GM23248 (cell line): ENCODE results near the gene MNT. TPM values are rescaled to one million over a fixed set of nuclear protein-coding genes. Genes with fewer than 3 reads are reported as not detected.

Experiments
- DNase-seq: peaks from one replicate; pipeline ENCODE4 v3.0.0-alpha.2; 2015
- H2AFZ ChIP-seq: fragments of 200-600 bp; sonication (generic); 2 replicates; pipeline ENCODE4 v1.6.1; 2016; ENCODE audit warnings: antibody characterized with exemption
- H3F3A ChIP-seq: fragments of 200-600 bp; sonication (generic); 2 replicates; pipeline ENCODE4 v1.6.1; 2016; ENCODE audit warnings: mild to moderate bottlenecking, antibody characterized with exemption, mixed run types; ENCODE audit not compliant: insufficient read depth
- H3K27ac ChIP-seq: fragments of 200-600 bp; sonication (generic); 2 replicates; pipeline ENCODE4 v1.5.1; 2016; ENCODE audit warnings: mild to moderate bottlenecking
- H3K27me3 ChIP-seq: fragments of 200-600 bp; sonication (generic); replicated peaks from 2 replicates; pipeline ENCODE4 v1.6.1; 2016; ENCODE audit warnings: mild to moderate bottlenecking; ENCODE audit not compliant: insufficient read depth
- H3K36me3 ChIP-seq: fragments of 200-600 bp; sonication (generic); 2 replicates; pipeline ENCODE4 v1.6.1; 2016; ENCODE audit warnings: low read depth, mild to moderate bottlenecking
- H3K4me1 ChIP-seq: fragments of 200-600 bp; sonication (generic); 2 replicates; pipeline ENCODE4 v1.6.1; 2016; ENCODE audit warnings: mild to moderate bottlenecking; ENCODE audit not compliant: insufficient read depth
- H3K4me2 ChIP-seq: fragments of 200-600 bp; sonication (generic); one replicate; pipeline ENCODE4 v1.6.1; 2016; ENCODE audit warnings: mild to moderate bottlenecking; ENCODE audit not compliant: unreplicated experiment
- H3K4me3 ChIP-seq: fragments of 200-600 bp; sonication (generic); 2 replicates; pipeline ENCODE4 v1.5.1; 2016; ENCODE audit warnings: mild to moderate bottlenecking
- H3K79me2 ChIP-seq: fragments of 200-600 bp; sonication (generic); 2 replicates; pipeline ENCODE4 v1.6.1; 2016; ENCODE audit warnings: mild to moderate bottlenecking; ENCODE audit not compliant: insufficient read depth
- H3K9ac ChIP-seq: fragments of 200-600 bp; sonication (generic); 2 replicates; pipeline ENCODE4 v1.6.1; 2016; ENCODE audit warnings: mild to moderate bottlenecking
- H3K9me2 ChIP-seq: fragments of 200-600 bp; sonication (generic); 2 replicates; pipeline ENCODE4 v1.6.1; 2016; ENCODE audit warnings: mixed run types, mild to moderate bottlenecking, moderate library complexity; ENCODE audit not compliant: insufficient read depth
- H3K9me3 ChIP-seq: fragments of 200-600 bp; sonication (generic); one replicate; pipeline ENCODE4 v1.6.1; 2017; ENCODE audit warnings: low read depth
- H4K20me1 ChIP-seq: fragments of 200-600 bp; sonication (generic); 2 replicates; pipeline ENCODE4 v1.6.0; 2016; ENCODE audit not compliant: insufficient read depth
- EZH2 ChIP-seq: fragments of 200-600 bp; sonication (generic); IDR thresholded peaks from 2 replicates; pipeline ENCODE4 v1.6.1; 2018; ENCODE audit warnings: antibody characterized with exemption, mild to moderate bottlenecking; ENCODE audit not compliant: insufficient read depth, poor library complexity, severe bottlenecking
- EZH2phosphoT487 ChIP-seq: fragments of 200-600 bp; sonication (generic); IDR thresholded peaks from 2 replicates; pipeline ENCODE4 v1.6.1; 2018; ENCODE audit warnings: antibody characterized with exemption, moderate library complexity, mild to moderate bottlenecking, low read depth; ENCODE audit not compliant: insufficient read depth
- WGBS, 2 experiments: methylation state at CpG; one replicate each; pipeline ENCODE4 v1.1.6; 2015 to 2017; ENCODE audit warnings: low lambda C conversion rate in 2 of 2, low coverage in 1 of 2; ENCODE audit errors: missing lambda C conversion rate in 2 of 2; 5-methylcytosine and 5-hydroxymethylcytosine counted together
- in situ Hi-C: fragments of 300-500 bp; cut with MboI; formaldehyde crosslinking; loops from 2 replicates; pipeline ENCODE4 v1.15.0; 2020
- polyA plus RNA-seq: library from polyadenylated mRNA; unstranded; fragments of >200 nt; fragmentation: Nextera tagmentation; extraction: Ambion mirVana; gene quantifications from 2 replicates; pipeline ENCODE4 v1.2.1, GENCODE V29; 2016
- total RNA-seq: library from RNA; depleted of rRNA; stranded (reverse); fragments of >200 nt; shearing (Covaris generic); gene quantifications from 2 replicates; pipeline ENCODE4 v1.2.3, GENCODE V29; 2014

The MNT gene
- total and polyA plus RNA-seq, 2 experiments from 2014 or later = 6.2 TPM

DNA sequence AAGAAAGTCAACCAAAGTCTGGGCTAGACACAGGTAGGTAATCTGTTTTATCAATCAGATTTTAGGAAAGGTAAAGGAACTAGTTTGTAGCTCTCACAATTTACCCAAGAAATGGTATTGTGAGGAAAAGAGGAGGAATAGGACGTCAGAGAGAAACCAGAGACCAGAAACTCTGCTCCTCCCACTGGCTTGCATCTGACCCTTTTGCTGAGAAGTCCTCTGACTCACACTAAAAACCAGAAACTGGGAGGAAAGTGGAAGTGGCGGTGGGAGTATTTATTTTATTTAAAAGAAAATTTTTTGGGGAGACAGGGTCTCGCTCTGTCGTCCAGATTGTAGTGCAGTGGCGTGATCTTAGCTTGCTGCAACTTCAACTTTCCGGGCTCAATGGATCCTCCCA lies 38.0 kb upstream of the MNT start:
- Histone ChIP-seq H3F3A (peaks cover 17% of the 10 kb centered on the region; the same call in 1 of the 2 replicates), H4K20me1 (no peaks in the 10 kb centered on the region), H3K79me2 (no peaks in the 10 kb centered on the region), H3K9me3 (no peaks in the 10 kb centered on the region), H3K36me3 (0 out of 2 replicates have a peak, but pooled peaks cover 3% of the 10 kb centered on the region), H3K27me3 (no peaks in the 10 kb centered on the region), H3K4me3 (no peak overlapping the region), H3K27ac (no peak overlapping the region), H3K4me1 (no peaks in the 10 kb centered on the region; the same call in 1 of the 2 replicates), H3K4me2 (no peak overlapping the region), H3K9me2 (no peaks in the 10 kb centered on the region), H2AFZ (no peak overlapping the region), H3K9ac (no peak overlapping the region)
- in situ Hi-C loops = no loop called here
- TF ChIP-seq EZH2 (no peak), EZH2phosphoT487 (no peak)
- WGBS, 2 experiments = 77 to 83% methylated on average over 6 of the region's 6 CpGs
- DNase-seq = peak; percentile 50

DNA sequence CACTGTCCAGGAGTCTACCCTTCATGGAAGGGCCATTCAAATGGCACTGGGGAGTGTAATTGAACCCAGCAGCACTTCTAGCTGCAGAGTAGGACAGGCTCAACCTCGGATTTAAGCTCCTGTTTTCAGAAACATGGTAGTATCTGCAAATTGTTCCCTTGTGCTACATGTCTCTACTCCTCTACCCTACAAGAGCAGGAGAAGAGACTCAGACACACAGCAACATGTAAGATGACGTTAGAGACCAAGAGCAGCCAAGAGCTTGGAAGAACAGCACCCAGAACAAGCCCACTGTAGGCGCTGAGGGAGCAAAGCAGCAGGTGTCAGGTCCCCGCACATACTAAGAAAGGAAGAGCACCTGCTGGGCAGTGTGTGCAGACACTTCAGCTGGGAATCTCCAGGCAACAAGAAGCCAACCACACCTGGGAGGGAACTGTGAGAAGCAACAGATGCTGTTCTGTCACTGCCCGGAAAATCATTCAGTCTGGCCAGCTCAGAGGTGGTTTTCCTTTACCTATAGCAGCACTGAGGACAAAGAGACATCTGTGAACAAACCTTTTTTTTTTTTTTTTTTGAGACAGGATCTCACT lies 35.6 kb upstream of the MNT start:
- WGBS, 2 experiments = 86 to 89% methylated on average over 5 of the region's 5 CpGs

DNA sequence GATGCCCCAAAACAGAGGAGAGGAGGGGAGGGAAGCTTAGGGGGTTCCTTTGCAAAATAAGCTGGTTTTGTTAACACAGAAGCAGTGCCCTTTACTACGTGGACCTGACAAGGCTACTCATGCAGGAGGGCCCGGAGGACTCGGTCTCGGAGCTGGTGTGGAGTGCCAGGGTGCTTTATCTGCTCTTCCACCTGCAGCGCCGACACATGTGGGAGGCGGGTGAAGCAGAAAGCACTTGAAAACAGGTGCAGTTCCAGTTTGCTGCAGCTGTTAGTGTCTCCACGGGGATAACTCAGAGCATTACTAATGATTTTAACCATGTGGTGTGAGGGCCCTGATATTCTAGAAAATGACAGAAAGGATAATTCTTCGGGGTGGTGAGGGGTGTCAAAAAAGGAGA lies 35.0 kb upstream of the MNT start:
- TF ChIP-seq EZH2phosphoT487 = no peak
- TF ChIP-seq EZH2 = no peak
- H3K9ac ChIP-seq = no peak overlapping the region
- 0 out of 2 replicates have a peak, but pooled peaks cover 3% of the 10 kb centered on the region for H3K36me3 ChIP-seq
- 80 to 82% methylated on average over 9 of the region's 9 CpGs for WGBS, 2 experiments
- H3K4me2 ChIP-seq = no peak overlapping the region
- no peaks in the 10 kb centered on the region for H3K79me2 ChIP-seq
- DNase-seq = no peak
- H3K27me3 ChIP-seq = no peaks in the 10 kb centered on the region
- no peak overlapping the region for H3K27ac ChIP-seq
- H3K4me1 ChIP-seq = no peaks in the 10 kb centered on the region; the same call in 1 of the 2 replicates
- no peaks in the 10 kb centered on the region for H4K20me1 ChIP-seq
- H3F3A ChIP-seq = peaks cover 9% of the 10 kb centered on the region
- in situ Hi-C loops = no loop called here
- no peak overlapping the region for H2AFZ ChIP-seq
- H3K9me3 ChIP-seq = no peaks in the 10 kb centered on the region
- H3K9me2 ChIP-seq = no peaks in the 10 kb centered on the region
- no peak overlapping the region for H3K4me3 ChIP-seq

More for the DNA sequence above, 35.6 kb upstream of the MNT start:
- TF ChIP-seq EZH2 = no peak
- no peak for TF ChIP-seq EZH2phosphoT487
- no peaks in the 10 kb centered on the region for H3K9me3 ChIP-seq
- H3K4me3 ChIP-seq = no peak overlapping the region
- H3K9ac ChIP-seq = no peak overlapping the region
- H3K9me2 ChIP-seq = no peaks in the 10 kb centered on the region
- H3K27me3 ChIP-seq = no peaks in the 10 kb centered on the region
- no peak overlapping the region for H3K4me2 ChIP-seq
- no peak overlapping the region for H2AFZ ChIP-seq
- no peaks in the 10 kb centered on the region for H4K20me1 ChIP-seq
- in situ Hi-C loops = no loop called here
- DNase-seq = no peak
- no peaks in the 10 kb centered on the region for H3K79me2 ChIP-seq
- H3K36me3 ChIP-seq = 0 out of 2 replicates have a peak, but pooled peaks cover 3% of the 10 kb centered on the region
- no peaks in the 10 kb centered on the region; the same call in 1 of the 2 replicates for H3K4me1 ChIP-seq
- no peak overlapping the region for H3K27ac ChIP-seq
- H3F3A ChIP-seq = peaks cover 9% of the 10 kb centered on the region

DNA sequence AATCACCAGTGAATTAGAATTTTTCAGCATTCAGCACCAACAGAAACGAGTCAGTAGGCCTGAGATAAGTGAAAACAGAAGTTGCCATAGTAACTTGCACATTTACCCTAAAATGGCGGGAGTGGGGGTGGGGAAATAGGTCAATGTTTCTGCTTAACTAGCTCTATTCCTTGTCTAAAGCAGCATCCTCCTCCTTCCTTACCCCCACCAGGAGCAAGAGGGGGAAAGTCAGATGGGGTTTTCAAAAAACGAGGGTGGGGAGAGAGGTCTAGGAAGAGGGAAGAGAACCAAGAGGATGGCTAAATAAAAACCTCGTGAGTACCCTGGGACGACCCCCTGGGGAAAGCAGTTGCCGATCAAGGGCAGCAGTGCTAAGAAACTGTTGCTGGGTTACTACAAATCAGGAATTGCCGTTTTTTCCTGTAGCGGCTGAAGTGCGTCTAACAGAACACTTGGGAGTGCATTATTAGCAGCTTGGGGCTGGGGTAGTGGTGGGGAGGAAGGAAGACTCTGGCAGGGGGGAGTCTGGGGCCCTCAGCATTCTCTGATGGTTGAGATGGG lies 34.4 kb upstream of the MNT start:
- DNase-seq = peak; percentile 64
- in situ Hi-C loops = no loop called here
- Histone ChIP-seq H3K9ac (peak overlapping the region; percentile 23; the same call in 1 of the 2 replicates), H2AFZ (no peak overlapping the region), H3K79me2 (no peaks in the 10 kb centered on the region), H3K9me2 (no peaks in the 10 kb centered on the region), H3K4me2 (no peak overlapping the region), H3K9me3 (no peaks in the 10 kb centered on the region), H3K27ac (peak overlapping the region; percentile 43), H3K4me3 (no peak overlapping the region), H3K36me3 (no peaks in the 10 kb centered on the region), H3K4me1 (no peaks in the 10 kb centered on the region; the same call in 1 of the 2 replicates), H4K20me1 (no peaks in the 10 kb centered on the region), H3F3A (peaks cover 9% of the 10 kb centered on the region), H3K27me3 (no peaks in the 10 kb centered on the region)
- TF ChIP-seq EZH2phosphoT487 = no peak
- TF ChIP-seq EZH2 = no peak
- WGBS, 2 experiments = 26 to 27% methylated on average over 9 of the region's 9 CpGs
